KBM-7 (cell line): ENCODE measurements around the gene MPST.

Source experiments
- DNase-seq: peaks from one replicate; pipeline ENCODE4 v3.0.0-alpha.2; 2015
- in situ Hi-C: fragments of 300-500 bp; cut with MboI; formaldehyde crosslinking; loops from 2 replicates; pipeline ENCODE4 v1.14.3; 2020; ENCODE audit warnings: low sequenced_read_pairs, low pct_unique_long_range_greater_than_20kb, mixed read lengths

MPST gene

GRCh38 chr22:37053310-37054055 is 33.9 kb downstream of the MPST start:
- in situ Hi-C loops = no loop called here
- no peak for DNase-seq

GRCh38 chr22:37054056-37054395 is 34.5 kb downstream of the MPST start:
- no peak for DNase-seq
- in situ Hi-C loops = no loop called here

- no peak for DNase-seq
- in situ Hi-C loops = no loop called here
These were observed 35.2 kb downstream of the MPST start for GRCh38 chr22:37054600-37055365.

- in situ Hi-C loops = no loop called here
These were observed 36.7 kb downstream of the MPST start for GRCh38 chr22:37056246-37056645.

GRCh38 chr22:37057226-37057625 is 37.7 kb downstream of the MPST start:
- DNase-seq = no peak
- in situ Hi-C loops = no loop called here

More at GRCh38 chr22:37056246-37056645, 36.7 kb downstream of the MPST start:
- DNase-seq = no peak

GRCh38 chr22:37057796-37058510 is 38.4 kb downstream of the MPST start:
- in situ Hi-C loops = no loop called here
- DNase-seq = no peak

- in situ Hi-C loops = no loop called here
- no peak for DNase-seq
These were observed 39.6 kb downstream of the MPST start for GRCh38 chr22:37058917-37059701.

GRCh38 chr22:37059876-37060449 is 40.4 kb downstream of the MPST start:
- in situ Hi-C loops = no loop called here
- no peak for DNase-seq

GRCh38 chr22:37060801-37061610 is 41.5 kb downstream of the MPST start:
- no peak for DNase-seq
- in situ Hi-C loops = no loop called here

- in situ Hi-C loops = no loop called here
- no peak for DNase-seq
These were observed 42.3 kb downstream of the MPST start for GRCh38 chr22:37061611-37062375.

GRCh38 chr22:37062376-37062675 is 42.8 kb downstream of the MPST start:
- in situ Hi-C loops = no loop called here
- DNase-seq = no peak

- no peak for DNase-seq
- in situ Hi-C loops = no loop called here
These were observed 43.3 kb downstream of the MPST start for GRCh38 chr22:37062702-37063381.

GRCh38 chr22:37063431-37064420 is 44.2 kb downstream of the MPST start:
- no peak for DNase-seq
- in situ Hi-C loops = no loop called here

- in situ Hi-C loops = no loop called here
- DNase-seq = no peak
These were observed 45.0 kb downstream of the MPST start for GRCh38 chr22:37064553-37064952.

GRCh38 chr22:37065180-37065579 is 45.6 kb downstream of the MPST start:
- in situ Hi-C loops = no loop called here
- no peak for DNase-seq

- DNase-seq = no peak
- in situ Hi-C loops = no loop called here
These were observed 46.4 kb downstream of the MPST start for GRCh38 chr22:37065961-37066360.
